GM19351 (cell line): ENCODE measurements around the gene TRPV5.
"Not testable (repeated sequence)": the region's sequence is repeated elsewhere in the genome, so short reads cannot be mapped to it uniquely, and the experiment has no call there.

ENCODE experiments used
- ATAC-seq: cut with Tn5 transposase; IDR thresholded peaks from one replicate; pipeline ENCODE4 v1.9.1; 2021; ENCODE audit warnings: mild to moderate bottlenecking, moderate library complexity; ENCODE audit not compliant: unreplicated experiment

TRPV5 gene

GRCh38 chr7:142933624-142934023 lies at the start of gene TRPV5:
TRPV5 (minus strand) TSS chr7:142933746; CDS start chr7:142933459, 287 bp downstream.
- ATAC-seq = no peak

- ATAC-seq = not testable (repeated sequence)
These were observed 44.9 kb upstream of the TRPV5 start for GRCh38 chr7:142978402-142978801.

GRCh38 chr7:142974626-142975025 lies 41.1 kb upstream of the TRPV5 start:
- ATAC-seq = no peak

- no peak for ATAC-seq
These were observed 35.6 kb upstream of the TRPV5 start for GRCh38 chr7:142969183-142969582.

GRCh38 chr7:142968229-142968628 lies 34.7 kb upstream of the TRPV5 start:
- no peak for ATAC-seq

GRCh38 chr7:142964502-142965246 lies 31.1 kb upstream of the TRPV5 start:
- no peak for ATAC-seq

GRCh38 chr7:142963993-142964392 lies 30.4 kb upstream of the TRPV5 start:
- no peak for ATAC-seq

GRCh38 chr7:142962991-142963390 lies 29.4 kb upstream of the TRPV5 start:
- ATAC-seq = no peak

GRCh38 chr7:142961973-142962926 lies 28.7 kb upstream of the TRPV5 start, which contains the start of gene KEL:
KEL (minus strand) TSS chr7:142962363; CDS start chr7:142962206, 157 bp downstream.
- ATAC-seq = no peak

GRCh38 chr7:142961595-142961972 lies 28.0 kb upstream of the TRPV5 start:
- no peak for ATAC-seq

GRCh38 chr7:142960955-142961512 lies 27.5 kb upstream of the TRPV5 start:
- no peak for ATAC-seq

GRCh38 chr7:142959202-142959601 lies 25.7 kb upstream of the TRPV5 start:
- no peak for ATAC-seq

GRCh38 chr7:142957723-142958122 lies 24.2 kb upstream of the TRPV5 start:
- no peak for ATAC-seq

- ATAC-seq = no peak
These were observed 23.5 kb upstream of the TRPV5 start for GRCh38 chr7:142956951-142957623.

GRCh38 chr7:142954680-142955268 lies 21.2 kb upstream of the TRPV5 start:
- peak; percentile 62 for ATAC-seq

- no peak for ATAC-seq
These were observed 16.7 kb upstream of the TRPV5 start for GRCh38 chr7:142950235-142950634.

- ATAC-seq = no peak
These were observed 15.1 kb upstream of the TRPV5 start for GRCh38 chr7:142948603-142949002.

GRCh38 chr7:142945001-142945400 lies 11.5 kb upstream of the TRPV5 start:
- ATAC-seq = no peak

GRCh38 chr7:142943706-142944268 lies 10.2 kb upstream of the TRPV5 start:
- no peak for ATAC-seq

GRCh38 chr7:142942746-142943145 lies 9.2 kb upstream of the TRPV5 start:
- no peak for ATAC-seq
